ENCODE results near the gene FOXRED1. TPM values are rescaled to one million over a fixed set of nuclear protein-coding genes. Genes with fewer than 3 reads are reported as not detected.

FOXRED1 gene
- polyA plus RNA-seq, 1 donor (not counting 4 experiments of a cell fraction or from before 2014, with no cell fraction given): 20.8 TPM

DNA sequence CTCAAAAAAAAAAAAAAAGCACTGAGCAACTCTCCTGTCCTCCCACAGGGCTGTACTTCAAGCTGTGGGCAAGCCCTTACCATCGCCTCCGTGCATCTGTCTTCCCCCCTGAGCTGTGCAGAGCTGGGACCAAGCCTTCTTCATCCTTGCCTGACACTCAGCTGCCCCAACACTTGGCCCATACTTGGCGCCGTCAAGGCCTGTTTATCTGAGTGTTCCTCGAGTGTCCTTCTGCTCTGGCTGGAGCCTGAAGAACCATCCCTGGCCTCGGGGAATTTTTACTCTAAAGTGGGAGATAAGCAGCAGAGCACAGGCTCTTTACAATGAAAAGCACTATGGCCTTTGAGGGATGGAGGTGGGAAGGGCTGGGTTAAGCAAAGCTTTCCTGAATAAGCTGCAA is 12.3 kb downstream of the FOXRED1 start:
- Histone ChIP-seq H4K20me1 (ENCODE audit: control insufficient read depth, extremely low read depth, insufficient read depth, low read length) (no peaks in the 10 kb centered on the region), H3K4me2 (ENCODE audit: control insufficient read depth, extremely low read depth, insufficient read depth, low read depth, low read length) (no peak overlapping the region), H3K4me3 (ENCODE audit: control insufficient read depth in 2 of 3, extremely low read depth in 1 of 3, insufficient read depth in 2 of 3, low read depth in 1 of 3, low read length in 3 of 3) (no peak overlapping the region), H3K9ac (ENCODE audit: control insufficient read depth, extremely low read depth, insufficient read depth, low read length) (no peak overlapping the region), H3K27ac (ENCODE audit: control insufficient read depth, insufficient read depth, low read length) (no peak overlapping the region), H2AFZ (ENCODE audit: control insufficient read depth, low read length) (no peak overlapping the region), H3K79me2 (ENCODE audit: control insufficient read depth, insufficient read depth, low read length) (no peaks in the 10 kb centered on the region), H3K9me3 (ENCODE audit: control insufficient read depth, low read depth, low read length) (no peaks in the 10 kb centered on the region), H3K9me1 (ENCODE audit: control insufficient read depth, extremely low read depth, insufficient read depth, low read length) (no peaks in the 10 kb centered on the region), H3K4me1 (ENCODE audit: control insufficient read depth, extremely low read depth, insufficient read depth, low read length) (peaks cover 20% of the 10 kb centered on the region), H3K27me3 (ENCODE audit: control insufficient read depth, extremely low read depth, insufficient read depth, low read length) (no peaks in the 10 kb centered on the region), H3K36me3 (ENCODE audit: control insufficient read depth in 2 of 2, extremely low read depth in 1 of 2, insufficient read depth in 2 of 2, low read length in 2 of 2) (peaks cover 4 to 5% of the 10 kb centered on the region in 2 experiments)
- dilution Hi-C loops (cut with MboI; ENCODE audit: extremely low pct_ligation_motif_present, low sequenced_read_pairs): no loop called here
- TF ChIP-seq EZH2 (IDR thresholded peaks at IDR 0.05; ENCODE audit: low read length): no peak
- TF ChIP-seq, protein P1, sequence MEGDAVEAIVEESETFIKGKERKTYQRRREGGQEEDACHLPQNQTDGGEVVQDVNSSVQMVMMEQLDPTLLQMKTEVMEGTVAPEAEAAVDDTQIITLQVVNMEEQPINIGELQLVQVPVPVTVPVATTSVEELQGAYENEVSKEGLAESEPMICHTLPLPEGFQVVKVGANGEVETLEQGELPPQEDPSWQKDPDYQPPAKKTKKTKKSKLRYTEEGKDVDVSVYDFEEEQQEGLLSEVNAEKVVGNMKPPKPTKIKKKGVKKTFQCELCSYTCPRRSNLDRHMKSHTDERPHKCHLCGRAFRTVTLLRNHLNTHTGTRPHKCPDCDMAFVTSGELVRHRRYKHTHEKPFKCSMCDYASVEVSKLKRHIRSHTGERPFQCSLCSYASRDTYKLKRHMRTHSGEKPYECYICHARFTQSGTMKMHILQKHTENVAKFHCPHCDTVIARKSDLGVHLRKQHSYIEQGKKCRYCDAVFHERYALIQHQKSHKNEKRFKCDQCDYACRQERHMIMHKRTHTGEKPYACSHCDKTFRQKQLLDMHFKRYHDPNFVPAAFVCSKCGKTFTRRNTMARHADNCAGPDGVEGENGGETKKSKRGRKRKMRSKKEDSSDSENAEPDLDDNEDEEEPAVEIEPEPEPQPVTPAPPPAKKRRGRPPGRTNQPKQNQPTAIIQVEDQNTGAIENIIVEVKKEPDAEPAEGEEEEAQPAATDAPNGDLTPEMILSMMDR (optimal IDR thresholded peaks at IDR 0.05 in 1 of 3, IDR thresholded peaks at IDR 0.05 in 1 of 3, conservative IDR thresholded peaks at IDR 0.05 in 1 of 3; ENCODE audit: extremely low read depth in 1 of 3, insufficient read depth in 2 of 3, low read length in 3 of 3): no peak
- no peak for FAIRE-seq
- no peak for DNase-seq (ENCODE audit: low read depth, low spot score)

DNA sequence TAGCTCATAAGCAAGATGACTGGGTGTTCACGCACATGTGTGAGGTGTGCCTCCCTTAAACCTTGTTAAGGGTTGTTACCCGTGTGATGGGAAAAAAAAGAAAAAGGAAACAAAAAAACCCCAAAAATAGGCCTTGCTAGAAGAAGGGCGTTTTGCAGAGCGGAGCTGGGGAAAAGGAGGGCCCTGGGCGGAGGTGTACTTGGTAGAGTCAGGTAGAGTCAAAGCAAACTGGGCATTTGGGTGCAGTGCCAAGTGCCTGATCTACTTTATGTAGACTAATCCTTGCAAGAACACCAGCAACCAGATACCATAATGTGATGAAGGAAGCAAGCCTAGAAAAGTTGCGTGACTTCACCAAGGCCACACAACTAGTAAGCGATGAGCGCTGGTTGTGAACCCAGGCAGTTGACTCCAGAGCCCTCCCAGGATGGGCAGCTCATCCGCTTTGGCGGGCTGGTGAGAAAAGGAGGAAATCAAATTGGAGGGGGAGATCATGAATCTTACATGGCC is 12.8 kb downstream of the FOXRED1 start:
- Histone ChIP-seq H3K27ac (ENCODE audit: control insufficient read depth, insufficient read depth, low read length) (no peak overlapping the region), H3K9me3 (ENCODE audit: control insufficient read depth, low read depth, low read length) (no peaks in the 10 kb centered on the region), H3K9ac (ENCODE audit: control insufficient read depth, extremely low read depth, insufficient read depth, low read length) (no peak overlapping the region), H3K79me2 (ENCODE audit: control insufficient read depth, insufficient read depth, low read length) (no peaks in the 10 kb centered on the region), H3K36me3 (ENCODE audit: control insufficient read depth in 2 of 2, extremely low read depth in 1 of 2, insufficient read depth in 2 of 2, low read length in 2 of 2) (peaks cover 4 to 5% of the 10 kb centered on the region in 2 experiments), H3K4me3 (ENCODE audit: control insufficient read depth in 2 of 3, extremely low read depth in 1 of 3, insufficient read depth in 2 of 3, low read depth in 1 of 3, low read length in 3 of 3) (peak overlapping the region in 1 of 3 experiments; percentile 82), H4K20me1 (ENCODE audit: control insufficient read depth, extremely low read depth, insufficient read depth, low read length) (no peaks in the 10 kb centered on the region), H3K27me3 (ENCODE audit: control insufficient read depth, extremely low read depth, insufficient read depth, low read length) (no peaks in the 10 kb centered on the region), H3K4me1 (ENCODE audit: control insufficient read depth, extremely low read depth, insufficient read depth, low read length) (peaks cover 20% of the 10 kb centered on the region), H3K9me1 (ENCODE audit: control insufficient read depth, extremely low read depth, insufficient read depth, low read length) (no peaks in the 10 kb centered on the region), H2AFZ (ENCODE audit: control insufficient read depth, low read length) (peak overlapping the region; percentile 84), H3K4me2 (ENCODE audit: control insufficient read depth, extremely low read depth, insufficient read depth, low read depth, low read length) (peak overlapping the region; percentile 98)
- dilution Hi-C loops (cut with MboI; ENCODE audit: extremely low pct_ligation_motif_present, low sequenced_read_pairs): no loop called here
- TF ChIP-seq EZH2 (IDR thresholded peaks at IDR 0.05; ENCODE audit: low read length): no peak
- TF ChIP-seq, protein P1 (optimal IDR thresholded peaks at IDR 0.05 in 1 of 3, IDR thresholded peaks at IDR 0.05 in 1 of 3, conservative IDR thresholded peaks at IDR 0.05 in 1 of 3; ENCODE audit: extremely low read depth in 1 of 3, insufficient read depth in 2 of 3, low read length in 3 of 3): no peak
- DNase-seq (ENCODE audit: low read depth, low spot score) (no peak), FAIRE-seq (no peak)

Data from keratinocyte (primary cell).